GM13977 (cell line): ENCODE measurements around the gene LMX1B.

Experiments used
- DNase-seq: peaks from one replicate; pipeline ENCODE4 v3.0.0; 2012; ENCODE audit warnings: low spot score
- CTCF ChIP-seq: IDR thresholded peaks from 2 replicates; pipeline ENCODE4 v1.5.1; 2012; ENCODE audit warnings: mild to moderate bottlenecking, control low read depth; ENCODE audit not compliant: insufficient read depth; ENCODE audit errors: extremely low read depth, missing control alignments
- in situ Hi-C: fragments of 300-500 bp; cut with MboI; formaldehyde crosslinking; loops from one replicate; pipeline ENCODE4 v1.12.0; 2022; ENCODE audit warnings: low sequenced_read_pairs, low pct_unique_long_range_greater_than_20kb, mixed read lengths, inconsistent platforms; ENCODE audit not compliant: unreplicated experiment

LMX1B gene

DNA sequence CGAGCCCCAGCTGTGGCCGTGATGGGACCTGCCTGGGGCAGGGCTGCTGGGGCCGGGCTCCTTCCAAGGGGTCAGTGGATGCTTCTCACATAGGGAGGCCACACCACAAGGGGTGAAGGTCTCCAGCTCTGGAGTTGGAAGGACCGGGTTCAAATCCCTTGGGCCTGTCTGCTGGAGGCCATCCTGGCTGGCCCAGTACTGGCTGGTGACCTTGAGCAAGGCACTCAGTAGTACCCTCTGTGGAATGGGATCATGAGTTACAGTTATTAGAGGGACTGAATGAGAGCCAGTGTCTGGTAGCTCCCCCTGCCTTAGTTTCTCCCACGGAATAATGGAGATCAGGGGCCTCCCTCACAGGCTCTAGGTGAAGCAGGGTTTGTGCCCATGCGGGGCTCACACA, 58.3 kb downstream of the LMX1B start:
- no peak for TF ChIP-seq CTCF
- no peak for DNase-seq
- in situ Hi-C loops = no loop called here

DNA sequence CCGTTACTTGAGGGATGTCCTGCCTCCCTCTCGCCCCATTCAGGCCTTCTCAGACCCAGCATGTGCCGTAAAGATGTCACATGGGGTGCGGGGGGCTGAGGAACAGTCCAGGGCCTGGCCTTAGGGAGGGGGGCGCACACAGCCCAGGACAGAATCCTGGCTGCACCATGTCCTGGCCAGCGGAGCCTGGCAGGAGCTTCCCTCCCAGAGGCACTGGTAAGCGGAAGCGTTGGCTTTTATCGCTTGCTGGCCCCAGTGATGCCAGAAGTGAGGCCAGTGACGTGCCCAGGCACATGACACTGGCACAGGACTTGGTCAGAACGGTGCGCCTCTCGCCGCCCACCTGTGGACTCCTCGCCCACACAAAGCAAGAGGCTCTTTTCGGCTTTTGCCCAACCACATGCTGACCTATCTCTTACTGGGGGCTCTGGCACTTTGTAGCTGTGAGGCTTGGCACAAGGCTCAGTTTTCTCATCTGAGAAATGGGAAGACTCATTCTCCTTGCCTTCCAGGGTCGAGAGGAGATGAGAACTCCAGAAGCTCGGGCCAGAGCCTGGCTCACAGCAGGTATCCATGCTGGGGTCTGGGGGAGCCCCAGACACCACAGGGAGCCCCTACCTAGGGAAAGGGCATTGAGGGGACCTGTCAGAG, 59.0 kb downstream of the LMX1B start:
- DNase-seq = no peak
- no peak for TF ChIP-seq CTCF
- in situ Hi-C loops = no loop called here

GRCh38 chr9:126673689-126674364, 60.1 kb downstream of the LMX1B start:
- no peak for DNase-seq
- no peak for TF ChIP-seq CTCF
- in situ Hi-C loops = no loop called here

DNA sequence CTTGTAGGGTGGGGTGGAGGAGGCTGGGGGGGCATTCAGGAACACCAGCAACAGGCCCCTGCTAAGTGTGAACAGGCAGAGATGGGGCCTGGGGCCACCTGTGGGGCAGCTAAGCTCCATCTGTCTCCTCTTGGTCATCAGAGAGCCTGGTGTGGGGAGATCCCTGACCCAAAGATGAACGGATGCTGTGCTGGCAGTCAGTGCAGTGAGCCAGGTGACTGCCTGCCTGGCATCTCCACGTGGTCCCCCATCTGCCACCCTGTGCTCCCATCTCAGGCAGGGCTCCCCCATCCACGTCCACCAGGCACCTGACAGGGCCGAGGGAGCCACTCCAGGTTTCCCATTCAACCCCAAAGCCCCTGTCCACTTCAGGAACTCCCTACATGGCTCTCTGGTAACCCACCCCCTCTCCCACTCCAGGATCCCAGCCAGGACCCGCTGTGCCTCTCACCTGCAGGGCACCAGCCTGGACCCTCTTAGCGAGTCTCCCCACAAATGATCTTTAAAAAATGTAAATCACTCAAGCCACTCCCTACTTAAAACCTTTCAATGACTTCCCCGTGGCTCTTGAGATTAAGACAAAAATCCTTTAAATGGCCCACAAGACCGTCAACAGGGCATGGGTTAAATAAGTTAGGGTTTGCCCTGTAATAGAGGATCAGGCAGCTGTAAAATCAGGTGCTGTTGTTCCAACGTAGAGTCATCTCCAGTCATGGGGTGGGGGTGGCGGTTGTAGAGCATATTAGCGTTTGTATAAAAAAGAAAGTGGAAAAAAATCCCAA, 60.8 kb downstream of the LMX1B start:
- DNase-seq = no peak
- TF ChIP-seq CTCF = no peak

GRCh38 chr9:126675147-126675467, 61.4 kb downstream of the LMX1B start:
- in situ Hi-C loops = no loop called here
- TF ChIP-seq CTCF = no peak
- DNase-seq = no peak

More for the DNA sequence above, 60.8 kb downstream of the LMX1B start:
- in situ Hi-C loops = no loop called here

GRCh38 chr9:126676102-126676684, 62.5 kb downstream of the LMX1B start:
- in situ Hi-C loops = no loop called here
- DNase-seq = no peak
- TF ChIP-seq CTCF = no peak
